Brain pericyte (primary cell): ENCODE measurements around the gene CTDSPL2.
"Not testable (repeated sequence)": the region's sequence is repeated elsewhere in the genome, so short reads cannot be mapped to it uniquely, and the experiment has no call there.

Source experiments
- DNase-seq: peaks from one replicate; pipeline ENCODE4 v3.0.0-alpha.2; 2012; ENCODE audit warnings: low read depth, low spot score

Gene CTDSPL2

DNA sequence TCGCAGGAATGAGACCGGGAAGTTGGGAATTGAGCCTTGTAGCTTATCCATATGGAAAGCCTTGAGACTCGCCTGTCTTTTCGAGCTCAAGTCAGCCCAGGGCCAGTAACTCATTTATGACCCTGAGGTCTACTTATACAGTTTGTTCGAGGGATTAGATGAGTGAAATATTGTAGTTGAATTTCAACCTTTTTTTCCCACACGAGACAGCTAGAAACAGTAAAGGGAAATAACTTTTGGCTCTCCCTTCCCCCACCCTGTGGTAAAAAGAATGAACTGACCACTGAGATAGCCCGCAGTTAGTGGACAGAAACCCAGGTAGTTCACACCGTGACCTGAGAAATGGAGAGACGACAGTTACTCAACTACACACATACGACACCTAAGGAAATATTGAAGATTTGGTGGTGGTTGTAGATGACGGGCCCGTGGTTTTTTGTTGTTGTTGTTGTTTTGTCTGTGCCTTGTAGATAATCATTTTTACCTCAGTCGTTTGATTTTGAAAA lies 110.4 kb downstream of the CTDSPL2 start:
- DNase-seq: no peak

- no peak for DNase-seq
These were observed 114.0 kb downstream of the CTDSPL2 start for GRCh38 chr15:44541282-44541958.

GRCh38 chr15:44542596-44542995 lies 115.2 kb downstream of the CTDSPL2 start:
- DNase-seq: no peak

DNA sequence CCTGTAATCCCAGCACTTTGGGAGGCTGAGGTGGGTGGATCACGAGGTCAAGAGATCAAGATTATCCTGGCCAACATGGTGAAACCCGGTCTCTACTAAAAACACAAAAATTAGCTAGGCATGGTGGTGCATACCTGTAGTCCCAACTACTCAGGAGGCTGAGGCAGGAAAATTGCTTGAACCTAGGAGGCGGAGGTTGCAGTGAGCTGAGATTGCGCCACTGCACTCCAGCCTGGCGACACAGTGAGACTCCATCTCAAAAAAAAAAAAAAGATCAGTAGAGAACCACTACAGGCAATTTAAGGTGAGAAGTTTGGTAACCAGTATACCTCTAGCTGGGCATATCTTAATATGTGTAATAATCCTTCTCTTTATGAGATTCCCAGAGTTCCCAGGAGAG lies 117.3 kb downstream of the CTDSPL2 start:
- DNase-seq: not testable (repeated sequence)

DNA sequence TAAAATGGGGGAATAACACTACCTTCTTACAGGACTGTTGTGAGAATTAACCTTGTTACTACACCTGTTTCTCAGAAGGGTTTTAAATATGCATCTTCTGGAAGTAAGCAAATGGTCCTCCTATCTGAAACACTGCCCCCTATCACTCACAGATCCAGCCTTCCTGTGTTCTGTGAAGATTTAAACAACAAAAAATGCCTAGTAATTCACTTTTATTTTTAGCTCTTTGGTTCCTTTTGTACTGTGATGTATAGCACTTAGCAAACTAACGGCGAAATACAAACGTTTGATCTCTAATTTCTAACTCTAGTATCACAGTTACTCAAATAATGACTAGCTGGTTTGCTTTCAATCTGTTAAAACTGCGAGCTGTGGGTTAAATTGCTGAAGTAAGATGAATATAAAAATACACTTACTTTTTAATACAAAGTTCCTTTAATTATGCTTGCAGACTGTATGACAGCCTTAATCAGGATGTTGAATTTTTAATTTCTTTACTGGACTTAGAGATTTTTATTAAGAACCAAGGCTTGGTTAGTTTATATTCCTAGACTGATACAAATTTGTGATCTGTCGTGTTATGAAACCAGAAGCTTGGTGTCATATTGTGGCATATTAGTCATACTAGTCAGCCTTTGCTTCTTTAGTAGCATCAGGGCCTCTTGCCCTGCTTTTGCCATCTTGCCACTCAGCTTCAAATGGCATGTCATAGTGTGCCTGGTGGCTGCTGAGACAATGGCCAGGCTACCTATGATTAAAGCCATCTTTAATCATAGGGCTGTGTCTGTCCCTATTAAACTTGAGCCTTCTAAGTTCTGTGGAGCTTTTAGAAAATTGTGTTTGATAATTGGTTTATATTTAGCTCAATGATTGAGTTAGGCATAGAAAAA lies 118.7 kb downstream of the CTDSPL2 start:
- DNase-seq: no peak

- not testable (repeated sequence) for DNase-seq
These were observed 121.7 kb downstream of the CTDSPL2 start for GRCh38 chr15:44549152-44549551.

- DNase-seq: no peak
These were observed 122.8 kb downstream of the CTDSPL2 start for GRCh38 chr15:44550256-44550655.

DNA sequence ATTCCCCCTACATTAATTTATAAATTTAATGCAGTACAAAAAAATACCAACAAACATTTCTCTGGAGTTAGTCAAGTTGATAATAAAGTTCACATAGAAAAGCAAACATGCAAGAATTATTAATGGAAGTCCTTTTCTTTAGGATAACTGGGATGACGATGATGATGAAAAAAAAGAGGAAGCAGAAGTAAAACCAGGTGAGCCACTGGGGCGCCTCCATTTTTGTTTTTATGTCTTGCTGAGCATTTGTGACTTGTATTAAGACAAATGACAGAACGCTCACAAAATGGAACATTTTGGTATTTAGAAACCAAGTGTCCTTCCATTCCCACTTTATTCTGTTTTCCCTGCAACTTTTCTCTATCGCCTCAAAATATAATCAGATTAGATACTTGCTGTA lies 123.3 kb downstream of the CTDSPL2 start:
- no peak for DNase-seq

DNA sequence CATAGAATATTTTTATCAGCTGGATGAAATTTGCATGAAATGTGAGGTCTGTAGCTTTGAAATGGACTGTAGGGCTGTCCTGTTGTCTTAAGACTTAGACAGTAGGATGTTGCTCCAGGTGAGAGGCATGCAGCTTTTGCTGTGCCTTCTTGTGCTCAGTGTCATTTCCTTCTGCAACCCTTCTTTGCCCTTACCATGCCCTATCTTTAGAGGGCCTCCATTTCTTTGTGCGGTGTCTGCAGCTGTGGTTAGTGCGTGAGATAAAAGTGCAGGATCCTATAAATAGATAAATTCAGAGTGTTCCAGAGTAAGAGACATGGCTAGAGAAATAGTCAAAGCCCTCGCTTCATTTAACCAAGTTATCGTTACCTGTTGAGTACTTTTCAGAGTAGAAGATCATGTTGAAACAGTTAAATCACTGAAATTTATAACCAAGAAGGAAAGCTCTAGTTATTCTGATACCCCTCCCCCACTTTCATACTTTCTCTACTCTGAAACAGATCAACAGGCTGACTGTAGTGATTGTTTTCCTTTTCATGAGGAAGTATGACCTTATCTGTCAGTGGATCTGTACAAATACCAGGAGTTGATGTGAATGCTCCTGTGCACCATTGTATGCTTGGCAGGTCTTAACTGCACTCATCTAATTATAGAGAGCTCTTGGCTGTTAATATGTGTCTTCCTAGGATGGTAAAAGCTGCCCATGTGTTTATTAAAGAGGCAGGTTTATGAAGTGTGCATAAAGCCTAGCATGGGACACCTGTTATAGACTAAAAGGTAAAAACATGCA lies 127.7 kb downstream of the CTDSPL2 start:
- DNase-seq: no peak

- DNase-seq: not testable (repeated sequence)
These were observed 133.5 kb downstream of the CTDSPL2 start for GRCh38 chr15:44560926-44561325.

DNA sequence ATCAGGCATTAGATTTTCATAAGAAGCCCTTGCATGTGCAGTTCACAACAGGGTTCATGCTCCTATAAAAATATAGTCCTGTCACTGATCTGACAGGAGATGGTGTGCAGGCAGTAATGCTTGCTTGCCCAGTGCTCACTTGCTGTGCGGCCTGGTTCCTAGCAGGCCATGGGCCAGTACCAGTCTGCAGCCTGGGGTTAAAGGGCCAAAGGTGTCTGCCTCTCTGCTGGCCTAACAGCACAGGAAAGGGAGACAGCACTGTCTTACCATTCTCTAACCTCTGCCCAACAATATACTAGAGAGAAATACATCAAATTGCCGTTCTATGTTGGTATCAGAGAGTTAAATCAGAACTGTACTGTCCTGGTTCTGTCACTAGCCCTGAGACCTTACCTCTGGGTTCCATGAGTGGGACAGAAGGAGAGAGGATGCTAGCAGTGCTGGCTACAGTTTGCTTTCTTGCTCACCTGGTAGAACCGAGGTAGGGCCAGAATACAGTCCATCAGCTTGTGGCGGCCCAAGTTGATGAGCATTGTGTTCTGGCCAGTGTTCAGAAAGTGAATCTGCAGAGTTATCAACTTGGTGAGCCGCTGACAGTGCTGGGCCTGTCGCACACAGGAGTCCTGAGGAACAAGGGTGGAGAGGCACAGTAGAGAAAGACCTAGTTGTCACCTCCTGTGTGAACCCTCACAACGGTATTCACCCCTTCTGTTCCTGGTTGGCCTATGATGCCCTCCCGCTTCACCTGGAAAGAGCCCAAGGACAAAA lies 138.1 kb downstream of the CTDSPL2 start:
- DNase-seq: no peak

- no peak for DNase-seq
These were observed 138.7 kb downstream of the CTDSPL2 start for GRCh38 chr15:44566155-44566540.

DNA sequence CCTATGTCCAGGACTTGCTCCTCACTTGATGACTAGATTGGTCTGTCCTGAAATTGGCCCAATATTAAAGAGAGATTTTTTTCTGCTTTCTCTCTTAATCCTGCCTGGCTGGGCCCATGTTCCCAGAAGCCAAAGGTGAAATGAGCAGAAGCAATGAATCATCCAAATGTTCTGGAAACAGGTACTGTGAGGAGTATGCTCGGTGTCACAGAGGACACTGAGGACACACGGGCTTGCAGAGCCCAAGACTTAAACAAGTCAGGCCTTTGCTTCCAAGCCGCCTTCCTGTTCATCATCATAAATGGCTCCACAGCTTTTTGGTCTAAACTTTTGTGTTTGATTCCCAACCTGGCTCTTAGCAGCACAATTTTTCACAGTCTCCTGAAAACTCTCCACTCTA lies 140.9 kb downstream of the CTDSPL2 start:
- no peak for DNase-seq

- DNase-seq: no peak
These were observed 141.9 kb downstream of the CTDSPL2 start for GRCh38 chr15:44569316-44569715.

DNA sequence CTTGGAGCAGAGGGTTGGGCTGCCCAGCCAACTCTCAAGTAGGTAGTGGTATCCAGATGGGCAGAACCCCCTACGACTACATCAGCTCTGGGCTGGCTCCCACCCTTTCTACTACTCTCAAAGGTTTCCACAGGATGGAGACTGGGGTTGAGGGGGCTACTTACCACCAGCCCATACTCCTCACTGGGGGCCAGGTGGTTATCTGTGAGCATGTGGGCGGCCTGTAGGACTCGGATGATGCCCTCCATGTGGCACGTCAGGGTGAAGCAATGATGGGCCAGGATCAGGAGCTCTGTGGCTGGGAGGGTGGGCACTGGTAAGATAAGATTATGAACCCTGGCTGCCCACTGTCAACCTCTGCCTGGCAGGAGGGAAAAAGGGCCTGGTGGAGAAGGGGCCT lies 142.9 kb downstream of the CTDSPL2 start:
- DNase-seq: no peak

DNA sequence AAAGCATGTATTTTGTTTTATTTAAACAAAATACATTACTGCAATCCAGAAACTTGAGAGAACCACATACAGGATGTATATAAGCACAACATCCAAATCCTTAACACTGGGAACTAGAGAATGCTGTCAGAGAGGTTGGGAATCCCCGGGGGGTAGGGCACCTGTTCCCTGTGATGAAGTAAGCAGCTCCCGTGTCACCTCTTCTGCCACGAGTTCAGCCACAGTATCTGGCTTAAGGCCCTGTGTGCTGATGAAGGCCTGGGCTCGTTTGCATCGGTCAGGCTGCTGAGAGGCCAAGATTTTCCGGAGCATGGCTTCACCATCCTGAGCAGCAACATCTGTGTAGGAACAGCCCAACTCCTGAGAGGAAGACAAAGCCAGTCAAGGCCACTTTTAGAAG lies 146.0 kb downstream of the CTDSPL2 start:
- DNase-seq: no peak

DNA sequence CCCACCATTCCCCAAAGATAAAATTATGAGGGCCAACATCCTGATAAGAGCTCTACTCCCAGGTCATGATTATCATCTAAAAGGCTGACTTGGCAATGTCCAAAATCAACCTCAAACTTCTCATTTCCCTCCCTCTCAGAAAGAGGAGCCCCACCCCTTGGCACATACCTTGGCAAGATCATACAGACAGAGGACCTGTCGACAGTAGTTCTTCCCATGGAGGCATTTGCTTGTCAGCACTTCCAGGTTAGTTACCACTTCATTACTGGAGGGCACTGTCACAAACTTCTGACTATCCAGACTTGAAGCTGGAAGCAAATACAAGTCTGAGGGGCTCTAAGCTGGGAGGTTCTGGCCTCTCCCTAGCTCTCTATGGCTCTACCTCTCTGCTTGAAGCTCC lies 147.3 kb downstream of the CTDSPL2 start:
- no peak for DNase-seq
